ENCODE results near the gene PLA2G2C. TPM values are rescaled to one million over a fixed set of nuclear protein-coding genes. Genes with fewer than 3 reads are reported as not detected.

The PLA2G2C gene
- total RNA-seq, 2 experiments from 2014 or later, result not detected

GRCh38 chr1:20190256-20191160 is 4.2 kb upstream of the PLA2G2C start:
- Mint-ChIP-seq H3K4me3 (no peak overlapping the region), H3K4me1 (ENCODE audit: low read depth) (peaks cover 30% of the 10 kb centered on the region), H3K27ac (no peak overlapping the region), H3K27me3 (ENCODE audit: low read depth) (peaks cover 39% of the 10 kb centered on the region), H3K36me3 (ENCODE audit: low read depth) (no peaks in the 10 kb centered on the region), H3K9me3 (ENCODE audit: insufficient read depth) (no peaks in the 10 kb centered on the region)
- ATAC-seq (no peak), DNase-seq (no peak)
- ChIA-PET POLR2A (no interaction called here), CTCF (interaction anchor here (0.5 to 1.3 kb wide), 6 partner anchors 11 to 273 kb away, joined by 3 to 7 read pairs (median 4); no protein-coding TSS in a partner anchor)

- Mint-ChIP-seq H3K27me3 (ENCODE audit: low read depth) (peaks cover 34% of the 10 kb centered on the region), H3K9me3 (ENCODE audit: insufficient read depth) (no peaks in the 10 kb centered on the region), H3K4me1 (ENCODE audit: low read depth) (peaks cover 38% of the 10 kb centered on the region), H3K27ac (no peak overlapping the region), H3K4me3 (no peak overlapping the region), H3K36me3 (ENCODE audit: low read depth) (no peaks in the 10 kb centered on the region)
- DNase-seq (no peak), ATAC-seq (no peak)
- POLR2A ChIA-PET, result interaction anchor here (1.3 kb wide), 1 partner anchor 11 kb away, joined by 3 read pairs; no protein-coding TSS in a partner anchor
- CTCF ChIA-PET, result interaction anchor here (1.0 to 1.3 kb wide), 3 partner anchors 23 to 272 kb away, joined by 3 to 7 read pairs (median 4); no protein-coding TSS in a partner anchor
Observed at GRCh38 chr1:20189664-20190063, 3.3 kb upstream of the PLA2G2C start.

- POLR2A ChIA-PET, result no interaction called here
- H3K4me1 Mint-ChIP-seq (ENCODE audit: low read depth), result peaks cover 50% of the 10 kb centered on the region
- DNase-seq (no peak), ATAC-seq (no peak)
- peaks cover 5% of the 10 kb centered on the region for H3K36me3 Mint-ChIP-seq (ENCODE audit: low read depth)
- CTCF ChIA-PET, result interaction anchor here (0.6 to 2.5 kb wide), 5 partner anchors 17 to 271 kb away, joined by 3 to 11 read pairs (median 4); no protein-coding TSS in a partner anchor
- no peak overlapping the region for H3K27ac Mint-ChIP-seq
- H3K27me3 Mint-ChIP-seq (ENCODE audit: low read depth), result peaks cover 35% of the 10 kb centered on the region
- no peaks in the 10 kb centered on the region for H3K9me3 Mint-ChIP-seq (ENCODE audit: insufficient read depth)
- no peak overlapping the region for H3K4me3 Mint-ChIP-seq
Observed at GRCh38 chr1:20188455-20188817, 2.1 kb upstream of the PLA2G2C start.

GRCh38 chr1:20187813-20188454 is 1.6 kb upstream of the PLA2G2C start:
- Mint-ChIP-seq H3K36me3 (ENCODE audit: low read depth) (peaks cover 5% of the 10 kb centered on the region), H3K4me1 (ENCODE audit: low read depth) (peaks cover 52% of the 10 kb centered on the region), H3K27me3 (ENCODE audit: low read depth) (peaks cover 33% of the 10 kb centered on the region), H3K27ac (no peak overlapping the region), H3K4me3 (no peak overlapping the region), H3K9me3 (ENCODE audit: insufficient read depth) (no peaks in the 10 kb centered on the region)
- DNase-seq (no peak), ATAC-seq (no peak)
- CTCF ChIA-PET, result interaction anchor here (0.6 to 2.5 kb wide), 7 partner anchors 8 to 270 kb away, joined by 3 to 17 read pairs (median 4); no protein-coding TSS in a partner anchor
- POLR2A ChIA-PET, result no interaction called here

- CTCF ChIA-PET, result interaction anchor here (0.8 to 2.5 kb wide), 6 partner anchors 8 to 36 kb away, joined by 3 to 17 read pairs (median 5); no protein-coding TSS in a partner anchor
- Mint-ChIP-seq H3K4me1 (ENCODE audit: low read depth) (peaks cover 52% of the 10 kb centered on the region), H3K27me3 (ENCODE audit: low read depth) (peaks cover 26% of the 10 kb centered on the region), H3K4me3 (peak overlapping the region; percentile 0), H3K36me3 (ENCODE audit: low read depth) (peaks cover 5% of the 10 kb centered on the region), H3K27ac (peak overlapping the region; percentile 27), H3K9me3 (ENCODE audit: insufficient read depth) (no peaks in the 10 kb centered on the region)
- ATAC-seq (no peak), DNase-seq (peak; percentile 35)
- POLR2A ChIA-PET, result interaction anchor here (0.8 kb wide), 1 partner anchor 22 kb away, joined by 5 read pairs; no protein-coding TSS in a partner anchor
Observed at GRCh38 chr1:20187103-20187812, 940 bp upstream of the PLA2G2C start.

- ATAC-seq (peak; percentile 76), DNase-seq (peak; percentile 83)
- CTCF ChIA-PET, result no interaction called here
- Mint-ChIP-seq H3K9me3 (ENCODE audit: insufficient read depth) (no peaks in the 10 kb centered on the region), H3K36me3 (ENCODE audit: low read depth) (peaks cover 5% of the 10 kb centered on the region), H3K4me1 (ENCODE audit: low read depth) (peaks cover 52% of the 10 kb centered on the region), H3K27ac (peak overlapping the region; percentile 74), H3K27me3 (ENCODE audit: low read depth) (peaks cover 25% of the 10 kb centered on the region), H3K4me3 (peak overlapping the region; percentile 32)
- POLR2A ChIA-PET, result no interaction called here
Observed at GRCh38 chr1:20184997-20185833, 1.1 kb downstream of the PLA2G2C start.

- ChIA-PET CTCF (interaction anchor here (1.5 kb wide), 1 partner anchor 10 kb away, joined by 3 read pairs; no protein-coding TSS in a partner anchor), POLR2A (no interaction called here)
- Mint-ChIP-seq H3K27ac (peak overlapping the region; percentile 28), H3K4me3 (no peak overlapping the region), H3K4me1 (ENCODE audit: low read depth) (peaks cover 52% of the 10 kb centered on the region), H3K36me3 (ENCODE audit: low read depth) (peaks cover 5% of the 10 kb centered on the region), H3K27me3 (ENCODE audit: low read depth) (peaks cover 27% of the 10 kb centered on the region), H3K9me3 (ENCODE audit: insufficient read depth) (no peaks in the 10 kb centered on the region)
- DNase-seq (no peak), ATAC-seq (no peak)
Observed at GRCh38 chr1:20184481-20184900, 1.8 kb downstream of the PLA2G2C start.

GRCh38 chr1:20183616-20184271 is 2.6 kb downstream of the PLA2G2C start:
- no peak overlapping the region for H3K4me3 Mint-ChIP-seq
- H3K36me3 Mint-ChIP-seq (ENCODE audit: low read depth), result peaks cover 5% of the 10 kb centered on the region
- ATAC-seq, result no peak
- H3K27ac Mint-ChIP-seq, result no peak overlapping the region
- no peaks in the 10 kb centered on the region for H3K9me3 Mint-ChIP-seq (ENCODE audit: insufficient read depth)
- ChIA-PET CTCF (interaction anchor here (1.5 kb wide), 2 partner anchors 11 to 37 kb away, joined by 3 read pairs; no protein-coding TSS in a partner anchor), POLR2A (no interaction called here)
- DNase-seq, result no peak
- peaks cover 49% of the 10 kb centered on the region for H3K4me1 Mint-ChIP-seq (ENCODE audit: low read depth)
- H3K27me3 Mint-ChIP-seq (ENCODE audit: low read depth), result peaks cover 26% of the 10 kb centered on the region

GRCh38 chr1:20183035-20183434 is 3.3 kb downstream of the PLA2G2C start:
- no peak for ATAC-seq
- DNase-seq, result no peak
- no peaks in the 10 kb centered on the region for H3K9me3 Mint-ChIP-seq (ENCODE audit: insufficient read depth)
- POLR2A ChIA-PET, result no interaction called here
- peaks cover 42% of the 10 kb centered on the region for H3K4me1 Mint-ChIP-seq (ENCODE audit: low read depth)
- CTCF ChIA-PET, result interaction anchor here (1.5 kb wide), 2 partner anchors 12 to 36 kb away, joined by 3 read pairs; no protein-coding TSS in a partner anchor
- H3K36me3 Mint-ChIP-seq (ENCODE audit: low read depth), result peaks cover 5% of the 10 kb centered on the region
- H3K27me3 Mint-ChIP-seq (ENCODE audit: low read depth), result peaks cover 25% of the 10 kb centered on the region
- H3K27ac Mint-ChIP-seq, result no peak overlapping the region
- H3K4me3 Mint-ChIP-seq, result no peak overlapping the region

GRCh38 chr1:20182415-20182814 is 3.9 kb downstream of the PLA2G2C start:
- POLR2A ChIA-PET, result no interaction called here
- H3K36me3 Mint-ChIP-seq (ENCODE audit: low read depth), result peaks cover 5% of the 10 kb centered on the region
- no peak for ATAC-seq
- H3K4me1 Mint-ChIP-seq (ENCODE audit: low read depth), result peaks cover 36% of the 10 kb centered on the region
- no peak overlapping the region for H3K4me3 Mint-ChIP-seq
- no peaks in the 10 kb centered on the region for H3K9me3 Mint-ChIP-seq (ENCODE audit: insufficient read depth)
- peaks cover 24% of the 10 kb centered on the region for H3K27me3 Mint-ChIP-seq (ENCODE audit: low read depth)
- DNase-seq, result no peak
- CTCF ChIA-PET, result interaction anchor here (1.5 to 6.4 kb wide), 3 partner anchors 12 to 36 kb away, joined by 3 to 31 read pairs (median 3); no protein-coding TSS in a partner anchor
- H3K27ac Mint-ChIP-seq, result no peak overlapping the region

All from activated CD8-positive, alpha-beta T cell treated with anti-CD3 and anti-CD28 coated beads, Interleukin-2, amount 10 ng/mL, durations not matched to agents 7 days and 5 days (primary cell).